ENCODE data around the gene GRAMD2B. TPM values are rescaled to one million over a fixed set of nuclear protein-coding genes. Genes with fewer than 3 reads are reported as not detected.
A peak's percentile ranks its signal among the peaks of the same experiment; 100 is the strongest.

Gene GRAMD2B
- total and polyA plus RNA-seq, 2 of the 13 experiments (the other 11 are each of a cell fraction or from before 2014, with no cell fraction given) = 8.1 to 10.6 TPM

- H3K36me3 ChIP-seq (replicated peaks in 1 of 2; ENCODE audit: control insufficient read depth in 1 of 2, insufficient read depth in 2 of 2, low read length in 2 of 2) = no peaks in the 10 kb centered on the region
- H2AFZ ChIP-seq (ENCODE audit: low read length) = no peak overlapping the region
- in situ Hi-C loops (cut with HindIII; ENCODE audit: extremely low pct_ligation_motif_present, low pct_unique_long_range_greater_than_20kb) = no loop called here
- H3K27ac ChIP-seq (ENCODE audit: extremely low read length, insufficient read depth, low read length) = no peak overlapping the region
- H3K9ac ChIP-seq (ENCODE audit: insufficient read depth, low read depth, low read length) = no peak overlapping the region
- ChIA-PET CTCF (ENCODE audit: low intra/inter-chr PET ratio, low total read pairs) (no interaction called here), POLR2A (no interaction called here)
- DNase-seq (ENCODE audit: low spot score) = peak; percentile 10
- no peaks in the 10 kb centered on the region for H3K79me2 ChIP-seq (ENCODE audit: insufficient read depth, low read length)
- H4K20me1 ChIP-seq (ENCODE audit: insufficient read depth, low read length) = no peaks in the 10 kb centered on the region
- peak; percentile 64 for ATAC-seq
- no peaks in the 10 kb centered on the region for H3K9me3 ChIP-seq (ENCODE audit: low read length)
- no peaks in the 10 kb centered on the region; a peak in 1 of 5 replicates for H3K27me3 ChIP-seq (ENCODE audit: control insufficient read depth in 1 of 2, insufficient read depth in 2 of 2, low read length in 2 of 2)
- BruUV-seq (replicated peaks) = no TSS peak
- intact Hi-C loops (cut with micrococcal nuclease; ENCODE audit: unreplicated experiment) = no loop called here
- FAIRE-seq = no peak
- H3K4me3 ChIP-seq (replicated peaks in 1 of 3; ENCODE audit: insufficient read depth in 1 of 3, low read depth in 2 of 3, low read length in 3 of 3) = no peak overlapping the region
- 2% methylated on average over 4 of the region's 4 CpGs for WGBS (ENCODE audit: low lambda C conversion rate)
- H3K4me1 ChIP-seq (ENCODE audit: insufficient read depth, low read length) = peaks cover 24% of the 10 kb centered on the region
- H3K4me2 ChIP-seq (ENCODE audit: low read depth, low read length) = peak overlapping the region; percentile 46
- TF ChIP-seq SMAD9 (CRISPR knock-in tag; IDR thresholded peaks at IDR 0.05) (no peak), FOXP1 (IDR thresholded peaks at IDR 0.05) (no peak), FOXP1 (CRISPR knock-in tag; IDR thresholded peaks at IDR 0.05) (no peak)
These were observed 108.4 kb downstream of the GRAMD2B start for GRCh38 chr5:126531543-126532120.

GRCh38 chr5:126534553-126534952 lies 111.3 kb downstream of the GRAMD2B start:
- FAIRE-seq = no peak
- intact Hi-C loops (cut with micrococcal nuclease; ENCODE audit: unreplicated experiment) = no loop called here

More at GRCh38 chr5:126534553-126534952, 111.3 kb downstream of the GRAMD2B start:
- TF ChIP-seq SAFB2 (CRISPR knock-in tag; IDR thresholded peaks at IDR 0.05; ENCODE audit: borderline replicate concordance, low read depth) (no peak), ZFX (CRISPR knock-in tag; IDR thresholded peaks at IDR 0.05; ENCODE audit: low read depth) (no peak), ZNF720 (CRISPR knock-in tag; IDR thresholded peaks at IDR 0.05) (no peak), MEIS2 (CRISPR knock-in tag; IDR thresholded peaks at IDR 0.05) (no peak), NFYB (CRISPR knock-in tag; IDR thresholded peaks at IDR 0.05) (peak; percentile 54; the same call in 1 of the 2 replicates)
- ATAC-seq (no peak), DNase-seq (ENCODE audit: low spot score) (no peak)
- Histone ChIP-seq H3K9me3 (ENCODE audit: low read length) (no peaks in the 10 kb centered on the region), H3K36me3 (replicated peaks in 1 of 2; ENCODE audit: control insufficient read depth in 1 of 2, insufficient read depth in 2 of 2, low read length in 2 of 2) (no peaks in the 10 kb centered on the region), H4K20me1 (ENCODE audit: insufficient read depth, low read length) (no peaks in the 10 kb centered on the region), H2AFZ (ENCODE audit: low read length) (no peak overlapping the region), H3K9ac (ENCODE audit: insufficient read depth, low read depth, low read length) (no peak overlapping the region), H3K27me3 (ENCODE audit: control insufficient read depth in 1 of 2, insufficient read depth in 2 of 2, low read length in 2 of 2) (no peaks in the 10 kb centered on the region; a peak in 1 of 5 replicates), H3K79me2 (ENCODE audit: insufficient read depth, low read length) (no peaks in the 10 kb centered on the region), H3K4me1 (ENCODE audit: insufficient read depth, low read length) (peaks cover 25% of the 10 kb centered on the region), H3K4me3 (replicated peaks in 1 of 3; ENCODE audit: insufficient read depth in 1 of 3, low read depth in 2 of 3, low read length in 3 of 3) (no peak overlapping the region), H3K27ac (ENCODE audit: extremely low read length, insufficient read depth, low read length) (no peak overlapping the region), H3K4me2 (ENCODE audit: low read depth, low read length) (no peak overlapping the region)
- WGBS (ENCODE audit: low lambda C conversion rate) = 91% methylated on average over 1 of the region's 1 CpG
- no TSS peak for BruUV-seq (replicated peaks)
- in situ Hi-C loops (cut with HindIII; ENCODE audit: extremely low pct_ligation_motif_present, low pct_unique_long_range_greater_than_20kb) = no loop called here
- CTCF ChIA-PET (ENCODE audit: low intra/inter-chr PET ratio, low total read pairs) = no interaction called here
- POLR2A ChIA-PET = no interaction called here

Data from HepG2 (cell line).